A673 (cell line): ENCODE data around the gene CSRNP2.

Experiments used
- EZH2 ChIP-seq: fragments of 200-600 bp; sonication (generic); IDR thresholded peaks from 2 replicates; pipeline ENCODE4 v1.6.1; 2017; ENCODE audit warnings: borderline replicate concordance, low read depth, mild to moderate bottlenecking, mixed read lengths, antibody characterized with exemption, low read length; ENCODE audit not compliant: poor library complexity, severe bottlenecking
- TF ChIP-seq, protein P1 (sequence below): fragments of 300-800, 200-600 bp; sonication (generic); conservative IDR thresholded peaks from 2 replicates; pipeline ENCODE4 v1.5.1; 2017; ENCODE audit warnings: low read depth, mild to moderate bottlenecking, antibody characterized with exemption, low read length, moderate library complexity, mixed read lengths

DNA sequence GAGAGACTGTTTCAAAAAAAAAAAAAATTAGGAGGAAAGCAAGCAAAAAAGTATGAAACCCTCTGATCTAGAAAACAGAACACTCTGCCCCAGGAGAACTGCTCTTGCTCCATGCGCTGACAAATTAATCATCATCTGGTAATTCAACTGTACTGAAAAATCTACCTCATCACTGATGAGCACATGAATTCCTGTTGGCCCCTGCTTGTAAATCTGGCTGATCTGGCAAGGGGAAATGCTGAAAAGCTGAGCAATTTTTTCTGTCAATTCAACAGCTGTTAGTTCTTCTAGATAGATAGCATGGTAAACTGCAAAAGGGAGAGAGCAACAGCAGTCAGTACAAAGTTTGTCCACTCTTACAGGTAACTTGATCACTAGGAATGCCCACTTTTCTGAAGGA lies 15.2 kb upstream of the CSRNP2 start:
- TF ChIP-seq, protein P1, sequence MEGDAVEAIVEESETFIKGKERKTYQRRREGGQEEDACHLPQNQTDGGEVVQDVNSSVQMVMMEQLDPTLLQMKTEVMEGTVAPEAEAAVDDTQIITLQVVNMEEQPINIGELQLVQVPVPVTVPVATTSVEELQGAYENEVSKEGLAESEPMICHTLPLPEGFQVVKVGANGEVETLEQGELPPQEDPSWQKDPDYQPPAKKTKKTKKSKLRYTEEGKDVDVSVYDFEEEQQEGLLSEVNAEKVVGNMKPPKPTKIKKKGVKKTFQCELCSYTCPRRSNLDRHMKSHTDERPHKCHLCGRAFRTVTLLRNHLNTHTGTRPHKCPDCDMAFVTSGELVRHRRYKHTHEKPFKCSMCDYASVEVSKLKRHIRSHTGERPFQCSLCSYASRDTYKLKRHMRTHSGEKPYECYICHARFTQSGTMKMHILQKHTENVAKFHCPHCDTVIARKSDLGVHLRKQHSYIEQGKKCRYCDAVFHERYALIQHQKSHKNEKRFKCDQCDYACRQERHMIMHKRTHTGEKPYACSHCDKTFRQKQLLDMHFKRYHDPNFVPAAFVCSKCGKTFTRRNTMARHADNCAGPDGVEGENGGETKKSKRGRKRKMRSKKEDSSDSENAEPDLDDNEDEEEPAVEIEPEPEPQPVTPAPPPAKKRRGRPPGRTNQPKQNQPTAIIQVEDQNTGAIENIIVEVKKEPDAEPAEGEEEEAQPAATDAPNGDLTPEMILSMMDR: no peak
- no peak for TF ChIP-seq EZH2
